Colon (tissue), 2 donors: Measurements from ENCODE around the gene ELL3.
"Not testable (repeated sequence)": the region's sequence is repeated elsewhere in the genome, so short reads cannot be mapped to it uniquely, and the experiment has no call there.

ENCODE experiments used
- FAIRE-seq: peaks from 2 replicates; lab custom pipeline; 2012; peaks lifted over from hg19 to GRCh38; lab: Jason Lieb, UNC
- donor health status: control.
- donor health status: control.

The ELL3 gene

DNA sequence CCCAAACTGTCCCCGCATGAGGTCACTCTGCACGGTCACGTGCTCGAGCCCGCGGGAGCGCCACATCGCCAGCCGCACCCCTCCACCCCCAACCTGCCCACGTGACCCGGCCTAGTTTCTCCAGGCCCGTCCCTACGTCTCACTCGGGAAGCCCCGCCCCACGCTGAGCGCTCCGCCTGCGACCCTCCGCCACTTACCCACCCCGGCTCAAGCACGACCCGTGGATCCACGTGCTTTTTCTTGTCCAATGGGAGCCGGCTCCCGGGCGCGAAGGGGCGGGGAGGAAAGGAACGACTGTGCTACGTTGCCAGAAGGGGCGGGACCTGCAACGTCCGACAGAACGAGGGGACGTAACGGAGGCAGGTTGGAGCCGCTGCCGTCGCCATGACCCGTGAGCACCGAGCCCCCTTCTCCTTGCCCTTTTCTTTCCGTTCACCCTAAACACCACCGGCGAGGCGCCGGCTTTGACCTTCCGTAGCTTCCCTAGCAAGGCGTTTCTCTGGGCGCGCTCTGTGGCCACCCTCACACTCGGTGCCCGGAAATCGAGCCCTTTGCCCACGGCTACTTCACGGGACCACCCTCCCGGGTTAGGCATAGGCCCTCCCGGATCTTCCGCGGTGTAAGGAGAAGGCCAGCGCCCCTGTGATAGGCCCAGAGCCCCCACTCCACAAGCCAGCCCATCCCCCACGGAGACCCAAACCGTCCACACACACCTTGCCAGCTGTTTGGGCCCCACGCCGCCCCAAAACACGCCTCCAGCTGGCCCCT is 15.4 kb upstream of the ELL3 start, which contains the start of gene SERF2:
TSS of gene SERF2 (plus strand) at position 328 of the 768 bp plus-strand sequence. CDS start at position 385, 57 bp downstream.
- FAIRE-seq = no peak

DNA sequence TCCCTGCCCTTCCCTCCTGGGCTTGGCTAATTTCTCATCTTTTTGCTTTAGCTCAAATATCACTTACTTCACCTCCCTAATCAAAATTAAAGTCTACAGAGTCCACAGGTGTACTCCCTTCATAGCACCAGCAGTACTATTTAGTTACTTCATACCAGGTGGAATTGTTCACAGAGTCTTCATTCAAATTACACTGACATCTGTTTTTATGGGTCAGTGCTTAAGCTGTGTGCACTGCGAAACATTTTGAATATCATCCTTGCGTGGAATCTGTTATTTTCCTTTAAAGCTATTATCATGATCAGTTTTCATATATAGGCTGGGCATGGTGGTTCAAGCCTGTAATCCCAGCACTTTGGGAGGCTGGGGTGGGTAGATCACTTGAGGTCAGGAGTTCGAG is 12.6 kb upstream of the ELL3 start:
- no peak for FAIRE-seq

DNA sequence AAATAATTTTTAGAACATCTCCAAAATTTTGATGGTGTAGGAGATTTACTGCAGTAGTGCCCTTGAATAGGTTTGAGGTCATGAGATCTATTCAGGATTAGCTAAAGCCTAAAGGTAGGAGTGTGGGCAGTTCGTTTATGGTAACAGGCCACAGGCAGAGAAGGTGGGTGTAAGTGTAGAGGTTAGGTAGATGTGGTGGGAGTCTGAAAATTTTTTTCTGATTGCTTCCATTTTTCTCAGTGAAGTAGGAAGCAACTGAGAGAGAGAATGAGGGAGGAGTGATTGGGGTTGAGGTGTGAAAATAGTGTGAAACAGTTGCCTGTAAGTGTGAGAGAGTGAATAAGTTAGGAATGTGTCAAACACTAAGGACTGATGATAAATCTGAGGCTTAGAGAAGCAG is 2.2 kb upstream of the ELL3 start:
- no peak for FAIRE-seq

DNA sequence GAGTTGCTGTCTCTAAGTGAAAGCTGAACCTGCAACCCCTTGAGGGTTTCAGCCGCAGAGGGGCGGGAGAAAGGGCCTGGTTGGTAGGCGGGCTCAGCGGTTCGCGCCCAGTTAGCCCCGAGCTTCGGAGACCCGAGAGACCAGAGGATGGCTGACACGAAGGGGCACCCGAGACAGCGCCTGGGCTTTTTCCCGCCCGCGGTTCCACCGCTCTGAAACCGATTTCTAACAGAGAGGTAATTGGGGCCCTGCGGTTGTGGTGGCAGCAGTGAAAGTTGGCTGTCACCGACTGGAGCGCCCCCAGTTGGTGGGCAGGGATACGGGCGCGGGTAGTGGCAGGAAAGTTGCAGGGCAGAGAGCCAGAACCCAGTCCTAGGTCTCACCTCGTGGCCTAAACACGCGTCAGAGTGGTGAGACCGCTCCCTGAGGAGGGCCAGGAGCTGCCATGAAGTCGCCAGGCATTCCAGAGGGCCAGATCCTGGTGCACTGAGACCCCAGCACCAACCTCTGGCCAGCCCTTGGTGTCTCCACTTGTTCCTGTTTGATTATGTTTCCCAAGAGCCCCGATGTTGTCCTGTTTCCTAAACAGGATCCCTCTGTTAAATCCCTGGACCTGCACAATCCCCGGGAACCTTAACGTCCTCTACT is 625 bp upstream of the ELL3 start:
- no peak for FAIRE-seq

DNA sequence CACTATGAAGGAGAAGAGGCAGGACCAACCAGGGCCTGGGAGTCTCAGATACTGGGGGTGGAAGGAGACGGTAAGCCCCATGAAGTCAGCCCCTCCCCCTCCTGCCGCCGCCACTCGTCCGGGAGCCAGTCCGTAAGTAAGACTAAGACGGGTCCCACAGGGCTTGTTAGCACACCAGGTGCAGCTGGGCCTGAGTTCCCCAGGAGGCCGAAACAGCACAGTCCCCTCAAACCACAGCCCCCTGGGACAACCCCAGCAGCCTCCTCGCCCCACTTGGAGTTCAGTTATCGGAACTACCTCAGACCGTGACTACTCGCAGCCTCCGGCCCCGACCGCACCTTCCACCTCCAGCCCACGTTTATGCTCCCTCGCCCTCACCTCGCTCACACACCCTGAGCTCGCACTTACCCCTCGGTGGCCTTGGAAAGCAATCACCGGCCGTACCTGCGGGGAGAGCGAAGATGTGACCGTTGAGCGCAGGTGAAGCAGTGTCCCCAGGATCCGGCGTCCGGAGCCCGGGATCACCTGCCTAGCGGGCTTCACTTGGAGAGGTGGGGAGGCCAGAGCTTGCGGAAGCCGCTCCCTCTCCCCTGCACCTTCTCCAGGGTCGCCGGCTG is 557 bp downstream of the ELL3 start:
- no peak for FAIRE-seq

DNA sequence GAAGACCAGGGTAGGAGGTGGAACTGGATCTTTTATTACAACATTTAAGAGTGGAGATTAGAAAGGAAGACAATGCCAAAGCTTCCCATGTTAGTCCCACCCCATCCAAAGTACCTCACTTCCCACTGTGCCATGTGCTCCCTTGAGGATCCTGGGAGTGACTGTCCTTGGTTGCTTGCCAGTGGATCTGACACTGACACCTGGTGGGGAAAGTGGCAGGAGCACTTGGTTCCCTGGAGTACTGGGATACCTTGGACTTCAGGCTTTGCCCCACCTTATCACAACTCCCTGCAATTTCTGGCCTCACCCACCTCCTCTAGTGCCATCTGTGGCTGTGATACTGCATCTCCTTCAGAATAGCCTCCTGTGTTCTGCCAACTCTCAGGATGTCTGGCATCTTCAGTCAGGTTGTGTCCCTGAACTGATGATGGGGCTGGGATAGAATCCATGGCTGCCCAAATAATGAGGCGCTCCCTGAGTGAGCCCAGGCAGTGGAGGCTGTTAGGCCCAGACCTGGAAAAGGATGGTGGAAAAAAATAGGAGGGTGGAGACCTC is 1.3 kb downstream of the ELL3 start:
- FAIRE-seq = no peak

DNA sequence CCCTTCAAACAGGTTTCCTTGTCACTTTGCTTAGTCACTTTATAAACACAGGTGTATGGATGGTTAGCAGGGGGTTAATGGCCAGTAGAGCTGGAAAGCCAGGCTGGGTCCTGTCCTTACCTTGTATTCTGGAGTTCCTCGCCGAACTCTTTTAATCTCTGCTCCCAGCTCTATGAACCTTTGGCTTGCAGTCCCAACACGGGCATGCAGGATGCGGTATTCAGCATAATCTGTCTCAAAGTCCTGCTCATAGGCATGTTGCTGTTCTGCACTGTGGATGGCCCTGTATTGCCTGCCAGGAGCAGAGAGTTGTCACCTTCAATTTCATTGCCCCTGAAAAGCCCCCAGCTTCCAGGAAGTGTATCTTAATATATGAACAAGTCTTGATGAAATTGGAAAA is 2.7 kb downstream of the ELL3 start:
- no peak for FAIRE-seq

DNA sequence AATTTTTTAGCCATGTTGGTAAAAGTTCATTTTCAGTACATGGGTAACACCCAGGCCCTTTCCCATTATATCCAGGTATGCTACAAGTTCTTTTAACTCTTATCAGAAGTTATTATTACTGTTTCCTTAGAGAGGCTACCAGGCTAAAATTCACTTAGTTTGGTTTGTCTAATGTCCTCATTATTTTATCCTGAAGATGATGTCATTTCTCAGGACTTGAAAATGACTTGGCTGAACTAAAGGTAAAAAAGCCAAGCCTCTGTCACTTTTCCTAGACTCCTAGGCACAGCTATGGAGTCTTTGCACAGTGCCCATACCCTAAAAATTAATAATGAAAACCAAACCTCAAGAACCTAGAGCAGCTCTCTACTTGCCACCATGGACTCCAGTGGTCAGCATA is 4.1 kb downstream of the ELL3 start:
- FAIRE-seq = no peak

DNA sequence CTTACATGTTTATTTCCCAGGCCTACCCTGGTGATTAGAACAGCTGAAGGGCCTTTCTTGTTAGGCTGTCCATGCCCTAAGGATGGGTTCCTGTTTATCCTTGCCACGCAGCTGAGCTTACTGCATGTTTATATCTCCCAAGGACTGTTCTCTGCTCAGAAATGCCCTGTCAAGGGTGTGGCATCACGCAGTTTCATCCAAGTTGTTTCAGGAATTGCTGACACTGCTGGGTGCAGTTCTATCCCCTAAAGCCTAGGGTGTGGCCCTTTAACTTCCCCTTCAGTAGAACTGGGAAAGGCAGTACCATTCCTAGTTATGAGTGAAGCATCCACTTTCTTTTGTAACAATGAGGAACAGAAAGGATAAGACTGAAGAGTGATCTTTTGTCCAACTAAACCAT is 5.0 kb downstream of the ELL3 start:
- FAIRE-seq = no peak

DNA sequence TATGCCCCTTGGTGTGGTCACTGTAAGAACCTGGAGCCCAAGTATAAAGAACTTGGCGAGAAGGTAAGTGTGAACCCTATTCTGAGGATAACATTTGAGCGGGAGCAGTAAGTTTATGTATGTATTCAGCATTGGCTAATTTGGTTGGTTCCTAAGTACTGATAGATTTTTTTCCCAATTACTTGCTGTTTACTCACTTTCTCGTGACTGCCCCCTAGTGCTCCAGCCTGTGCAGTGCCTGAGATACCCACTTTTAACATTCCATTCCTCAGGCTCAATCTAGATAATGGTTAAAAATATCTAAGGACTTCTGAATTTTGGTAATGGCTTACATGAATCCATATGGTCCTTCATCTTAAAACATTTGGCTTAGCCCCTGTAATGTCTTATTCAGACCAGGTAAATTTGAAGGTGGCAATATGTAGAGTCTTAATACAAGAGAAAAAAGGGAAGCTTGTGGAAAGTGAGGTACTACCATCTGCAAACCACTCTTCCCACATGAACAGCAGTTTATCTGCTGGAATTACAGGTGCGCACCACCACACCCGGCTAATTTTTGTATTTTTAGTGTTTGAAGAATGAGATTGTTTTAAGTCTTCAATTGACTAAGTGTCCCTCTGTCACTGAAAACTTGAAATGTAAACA is 7.1 kb downstream of the ELL3 start:
- FAIRE-seq = no peak

DNA sequence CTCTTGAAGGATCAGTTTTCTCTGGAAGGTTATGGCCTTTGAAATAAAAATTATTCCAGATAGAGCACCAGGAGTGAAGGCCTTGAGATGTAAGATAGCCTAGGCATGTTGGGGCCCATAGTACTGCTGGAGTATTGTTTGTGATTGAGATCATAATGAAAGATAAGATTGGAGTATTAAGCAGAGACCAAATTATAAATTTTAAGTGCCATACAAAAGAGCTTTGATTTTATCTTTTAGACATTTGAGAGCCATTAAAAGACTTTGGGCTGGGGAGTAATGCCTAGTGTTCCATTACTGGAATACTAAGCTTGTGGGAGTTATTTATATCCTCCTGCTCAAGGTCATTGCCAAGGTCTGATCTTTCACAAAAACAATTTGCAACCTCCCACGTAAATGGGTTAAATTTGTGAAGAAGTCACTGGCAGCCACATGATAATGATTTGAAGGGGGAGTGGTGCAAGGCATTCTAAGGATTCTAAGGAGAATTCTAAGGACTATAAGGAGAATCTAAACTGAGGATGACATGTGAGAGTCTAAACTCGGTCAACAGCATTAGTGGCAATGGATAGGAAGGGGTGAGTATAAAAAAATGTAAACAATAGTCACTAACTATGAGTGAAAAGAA is 12.8 kb downstream of the ELL3 start:
- no peak for FAIRE-seq

DNA sequence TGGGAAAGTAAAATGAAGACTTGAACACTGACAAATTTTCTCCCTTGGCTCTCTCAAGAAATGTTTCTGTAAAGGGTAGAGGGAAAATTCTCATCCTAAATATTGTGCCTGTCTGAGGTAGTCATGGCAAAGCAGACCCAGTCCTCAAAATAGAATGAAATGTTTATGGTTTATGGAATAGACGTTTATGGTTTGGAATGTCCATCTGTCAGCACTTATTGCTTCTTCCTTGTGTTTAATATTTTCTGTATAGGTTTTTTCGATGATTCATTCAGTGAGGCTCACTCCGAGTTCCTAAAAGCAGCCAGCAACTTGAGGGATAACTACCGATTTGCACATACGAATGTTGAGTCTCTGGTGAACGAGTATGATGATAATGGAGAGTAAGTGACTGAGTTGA is 13.9 kb downstream of the ELL3 start:
- no peak for FAIRE-seq

DNA sequence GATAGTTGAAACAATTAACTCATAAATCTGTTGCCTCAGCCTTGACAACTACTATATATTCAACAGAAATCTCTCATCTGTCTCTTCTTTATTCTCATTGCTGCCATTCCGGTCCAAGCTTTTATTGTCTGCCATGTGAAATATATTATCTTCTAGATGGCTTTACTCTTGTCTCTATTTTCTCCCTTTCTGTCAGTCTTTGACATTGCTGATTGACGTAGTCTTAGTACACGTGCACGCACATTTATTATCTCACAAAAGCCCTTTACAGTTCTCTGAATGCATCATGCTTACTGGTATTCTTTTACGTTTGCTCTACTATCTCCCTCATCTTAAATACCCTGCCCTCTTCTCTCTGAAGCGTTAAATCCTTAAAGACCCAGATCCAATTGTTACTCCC is 24.9 kb downstream of the ELL3 start:
- FAIRE-seq = no peak

DNA sequence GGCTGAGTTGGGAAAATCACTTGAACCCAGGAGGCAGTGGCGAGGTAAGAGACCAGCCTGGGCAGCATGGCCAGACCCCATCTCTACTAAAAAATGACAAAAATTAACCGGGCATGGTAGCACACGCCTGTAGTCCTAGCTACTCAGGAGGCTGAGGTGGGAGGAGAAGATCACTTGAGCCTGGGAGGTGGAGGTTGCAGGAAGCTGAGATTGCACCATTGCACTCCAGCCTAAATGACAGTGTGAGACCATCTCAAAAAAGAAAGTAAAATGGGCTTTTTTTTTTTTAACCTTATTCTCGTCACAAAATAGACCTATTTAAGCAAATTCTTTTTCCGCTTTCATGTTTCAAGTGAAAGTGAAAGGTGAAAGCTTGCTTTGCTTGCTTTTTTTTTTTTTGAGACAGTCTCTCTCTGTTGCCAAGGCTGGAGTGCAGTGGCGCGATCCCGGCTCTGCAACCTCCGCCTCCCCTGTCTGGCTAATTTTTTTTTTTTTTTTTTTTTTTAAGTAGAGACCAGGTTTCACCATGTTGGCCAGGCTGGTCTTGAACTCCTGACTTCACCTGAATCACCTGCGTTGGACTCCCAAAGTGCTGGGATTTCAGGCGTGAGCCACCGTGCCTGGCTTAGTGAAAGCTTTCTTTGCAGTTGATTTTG is 26.9 kb downstream of the ELL3 start:
- no peak for FAIRE-seq

DNA sequence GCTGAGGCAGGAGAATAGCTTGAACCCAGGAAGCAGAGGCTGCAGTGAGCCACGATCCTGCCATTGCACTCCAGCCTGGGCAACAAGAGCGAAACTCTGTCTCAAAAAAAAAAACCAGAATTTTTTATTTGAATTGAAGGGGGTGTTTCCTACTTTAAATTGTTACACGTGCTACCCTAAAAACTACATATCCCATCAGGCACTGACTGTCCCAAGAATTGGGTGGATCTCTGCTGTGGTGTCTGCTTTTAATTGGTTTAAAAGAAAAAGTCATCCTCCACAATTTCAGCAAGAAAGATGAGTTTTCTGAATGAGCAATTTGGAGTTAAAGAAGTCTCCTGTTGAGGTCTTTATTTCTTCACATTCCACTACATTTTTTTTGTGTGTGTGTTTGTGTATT is 28.4 kb downstream of the ELL3 start:
- no peak for FAIRE-seq

DNA sequence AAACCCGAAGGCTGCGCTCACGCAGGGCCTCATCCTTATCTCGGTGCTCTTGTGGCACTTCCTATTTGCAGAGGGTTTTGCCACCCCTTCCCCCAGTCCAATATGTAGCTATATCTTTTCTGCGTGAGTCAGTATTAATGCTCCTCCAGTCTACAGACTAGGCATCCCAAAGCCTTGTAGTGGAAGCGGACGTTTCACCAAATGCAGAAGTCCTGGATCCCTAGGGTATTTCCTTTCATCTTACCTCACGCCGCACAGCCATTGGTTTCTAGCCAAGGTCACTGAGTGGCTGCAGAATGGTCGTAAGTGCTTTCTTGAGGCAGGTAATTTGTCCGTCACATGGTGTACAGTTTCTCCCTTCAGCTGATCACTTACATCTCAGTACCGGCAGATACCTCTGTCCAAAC is 29.9 kb downstream of the ELL3 start:
- FAIRE-seq = not testable (repeated sequence)

DNA sequence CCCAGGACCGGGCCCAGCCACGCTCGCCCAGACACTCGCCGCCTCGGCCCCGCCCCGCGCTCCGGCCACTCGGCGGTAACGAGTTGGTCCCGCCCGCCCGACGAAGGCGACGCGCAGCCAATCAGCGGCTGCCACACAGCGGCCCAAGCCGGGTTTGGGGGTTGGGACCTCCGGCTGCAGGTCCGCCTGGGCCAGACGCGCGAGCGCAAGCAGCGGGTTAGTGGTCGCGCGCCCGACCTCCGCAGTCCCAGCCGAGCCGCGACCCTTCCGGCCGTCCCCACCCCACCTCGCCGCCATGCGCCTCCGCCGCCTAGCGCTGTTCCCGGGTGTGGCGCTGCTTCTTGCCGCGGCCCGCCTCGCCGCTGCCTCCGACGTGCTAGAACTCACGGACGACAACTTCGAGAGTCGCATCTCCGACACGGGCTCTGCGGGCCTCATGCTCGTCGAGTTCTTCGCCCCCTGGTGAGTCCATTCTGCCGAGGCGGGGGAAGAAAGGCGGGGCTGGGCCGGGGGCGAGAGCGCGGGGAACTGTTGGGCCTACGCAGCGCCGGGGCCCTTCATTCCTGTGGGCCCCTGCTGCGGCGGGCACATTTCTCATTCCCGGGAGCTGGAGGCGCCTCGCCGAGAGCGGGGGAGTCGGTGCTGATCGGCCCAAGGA is 30.4 kb downstream of the ELL3 start, which contains the start of gene PDIA3:
TSS of gene PDIA3 (plus strand) at position 194 of the 658 bp plus-strand sequence. CDS start at position 296, 102 bp downstream.
- not testable (repeated sequence) for FAIRE-seq

DNA sequence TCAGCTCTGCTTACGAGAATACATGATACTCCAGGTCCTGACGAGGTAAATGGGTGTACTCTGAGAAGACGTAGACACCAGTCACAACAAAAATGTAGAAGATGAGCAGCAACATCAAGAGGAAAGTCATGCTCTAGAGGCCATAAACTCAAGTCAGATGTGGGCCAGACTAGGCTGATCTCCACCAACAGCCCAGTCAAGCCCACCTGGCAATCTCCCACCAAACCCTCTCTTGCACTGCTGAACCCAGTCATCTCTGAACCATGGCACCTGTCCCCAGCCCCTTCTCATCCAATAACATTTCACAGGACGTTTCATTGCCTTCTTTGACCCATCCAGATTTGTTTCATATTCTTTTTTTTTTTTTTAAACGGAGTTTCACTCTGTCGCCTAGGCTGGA is 41.4 kb downstream of the ELL3 start:
- no peak for FAIRE-seq

DNA sequence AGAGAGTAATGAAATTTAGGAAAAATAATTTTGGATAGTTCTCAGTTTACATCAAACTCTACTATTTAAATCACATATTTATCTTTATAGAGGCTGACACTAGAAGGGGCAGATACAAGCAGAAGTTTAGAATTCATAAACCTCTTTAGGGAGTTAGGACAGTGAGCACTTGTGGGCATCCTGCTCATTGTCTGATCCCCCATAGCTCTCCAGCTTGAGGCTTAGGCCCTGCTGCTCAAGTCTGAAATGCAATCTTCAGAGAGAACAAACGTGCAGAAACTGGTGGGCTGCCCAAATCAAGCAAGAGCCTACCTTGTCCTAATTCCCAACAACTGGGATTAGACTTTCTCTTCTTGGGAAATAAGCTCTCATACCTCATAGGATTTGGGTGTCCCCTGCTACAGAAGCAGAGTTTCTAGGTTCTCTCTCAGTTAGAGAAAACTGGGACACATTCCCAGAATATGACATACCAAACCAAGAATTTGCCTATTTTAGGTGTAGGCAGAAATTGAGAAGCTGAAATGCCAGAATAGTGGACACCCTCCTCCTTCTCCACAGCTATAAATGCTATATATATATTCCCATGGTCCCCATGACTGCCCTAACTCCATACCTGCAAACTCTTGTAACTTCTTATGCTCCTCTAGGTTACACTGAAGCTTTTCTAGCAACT is 48.6 kb downstream of the ELL3 start:
- FAIRE-seq = not testable (repeated sequence)

DNA sequence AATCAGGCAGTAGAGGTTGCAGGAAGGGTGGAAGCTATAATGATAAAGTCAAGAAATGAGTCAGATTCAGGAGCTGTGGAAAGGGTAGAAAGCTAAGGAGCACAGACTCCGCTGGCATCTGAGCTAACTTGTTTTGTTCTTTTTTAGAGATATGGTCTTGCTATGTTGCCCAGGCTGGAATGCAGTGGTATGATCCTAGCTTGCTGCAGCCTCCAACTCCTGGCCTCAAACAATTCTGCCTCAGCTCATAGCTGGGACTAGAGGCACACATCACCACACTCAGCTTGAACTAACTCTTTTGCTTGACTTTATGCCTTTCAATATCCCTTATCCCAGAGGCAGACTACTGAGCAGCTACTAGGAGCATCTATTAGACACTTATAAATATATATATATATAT is 50.5 kb downstream of the ELL3 start:
- not testable (repeated sequence) for FAIRE-seq
